ENCODE measurements around the gene CRELD2.

Gene CRELD2

DNA sequence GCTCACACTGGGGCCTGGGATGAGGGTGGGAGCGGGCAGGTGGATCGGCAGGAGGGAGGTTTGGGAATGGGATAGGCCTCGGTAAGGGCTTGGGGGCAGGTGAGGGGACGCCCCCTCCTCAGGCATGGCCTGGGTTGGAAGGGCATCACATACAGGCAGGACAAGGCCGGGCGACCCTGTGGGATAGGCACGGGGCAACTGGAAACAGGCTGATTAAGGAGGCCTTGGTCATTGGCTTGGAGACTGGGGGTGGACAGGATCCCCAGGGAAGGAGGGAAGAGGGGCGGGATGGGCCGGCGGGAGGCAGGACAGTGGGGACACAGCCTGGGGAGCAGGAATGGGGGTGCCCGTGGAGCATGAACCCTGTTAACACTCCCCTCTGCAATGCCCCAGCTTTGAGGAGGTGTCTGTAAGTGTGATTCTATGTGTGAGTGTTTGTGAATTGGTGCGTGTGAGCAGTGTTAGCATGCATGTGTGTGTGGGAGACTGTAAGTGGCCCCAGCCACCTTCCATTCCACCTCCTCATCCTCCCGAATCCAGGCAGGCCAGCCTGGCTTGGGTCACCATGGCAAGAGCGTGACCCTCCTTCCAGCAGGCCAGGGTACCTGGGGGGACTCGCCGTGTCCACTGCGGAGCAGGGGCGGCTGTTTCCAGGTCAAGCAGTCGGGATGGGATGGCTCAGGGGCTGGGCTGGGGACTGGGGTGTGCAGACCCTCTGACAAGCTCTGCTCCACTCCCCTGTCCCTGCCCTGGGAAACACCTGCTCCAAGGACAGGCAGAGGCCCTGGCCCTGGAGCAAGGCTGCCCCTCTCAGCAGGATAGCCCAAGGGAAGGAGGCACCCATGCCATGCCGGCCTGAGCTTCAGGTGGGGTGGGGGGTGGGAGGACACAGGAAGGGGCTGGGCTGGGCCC, 38.7 kb downstream of the CRELD2 start:
- Histone ChIP-seq H3K27ac (no peak overlapping the region), H3K4me3 (ENCODE audit: low read depth, low read length) (no peak overlapping the region)
- TF ChIP-seq, protein P1, sequence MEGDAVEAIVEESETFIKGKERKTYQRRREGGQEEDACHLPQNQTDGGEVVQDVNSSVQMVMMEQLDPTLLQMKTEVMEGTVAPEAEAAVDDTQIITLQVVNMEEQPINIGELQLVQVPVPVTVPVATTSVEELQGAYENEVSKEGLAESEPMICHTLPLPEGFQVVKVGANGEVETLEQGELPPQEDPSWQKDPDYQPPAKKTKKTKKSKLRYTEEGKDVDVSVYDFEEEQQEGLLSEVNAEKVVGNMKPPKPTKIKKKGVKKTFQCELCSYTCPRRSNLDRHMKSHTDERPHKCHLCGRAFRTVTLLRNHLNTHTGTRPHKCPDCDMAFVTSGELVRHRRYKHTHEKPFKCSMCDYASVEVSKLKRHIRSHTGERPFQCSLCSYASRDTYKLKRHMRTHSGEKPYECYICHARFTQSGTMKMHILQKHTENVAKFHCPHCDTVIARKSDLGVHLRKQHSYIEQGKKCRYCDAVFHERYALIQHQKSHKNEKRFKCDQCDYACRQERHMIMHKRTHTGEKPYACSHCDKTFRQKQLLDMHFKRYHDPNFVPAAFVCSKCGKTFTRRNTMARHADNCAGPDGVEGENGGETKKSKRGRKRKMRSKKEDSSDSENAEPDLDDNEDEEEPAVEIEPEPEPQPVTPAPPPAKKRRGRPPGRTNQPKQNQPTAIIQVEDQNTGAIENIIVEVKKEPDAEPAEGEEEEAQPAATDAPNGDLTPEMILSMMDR (IDR thresholded peaks at IDR 0.05; ENCODE audit: low read depth, low read length, missing control alignments) = no peak

DNA sequence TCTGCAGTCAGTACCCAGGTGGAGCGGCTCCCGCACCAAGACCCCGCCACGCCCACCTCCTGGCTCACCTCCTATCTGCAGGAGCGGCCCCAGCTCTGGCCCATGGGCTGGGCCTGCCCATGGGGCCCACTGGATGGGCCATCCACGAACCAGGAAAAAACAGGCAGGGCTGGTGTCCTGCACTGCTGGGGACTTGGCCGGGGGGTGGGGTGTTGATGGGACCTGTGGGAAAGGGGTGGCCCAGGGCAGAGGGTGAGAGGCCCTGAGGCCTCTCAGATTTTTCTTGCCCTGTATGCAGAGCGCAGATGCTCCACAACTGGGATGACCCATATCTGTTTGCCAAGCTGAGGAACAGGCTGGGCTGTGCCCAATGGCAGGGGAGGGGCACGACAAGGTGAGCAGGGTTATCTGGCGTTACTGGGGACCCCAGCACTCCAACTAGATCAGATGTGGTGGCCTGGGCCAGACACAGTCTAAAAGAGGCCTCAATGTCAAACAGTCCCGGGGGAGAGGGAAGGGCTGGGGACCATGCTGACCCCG, 39.5 kb downstream of the CRELD2 start:
- no peak for DNase-seq
- TF ChIP-seq, protein P1 (IDR thresholded peaks at IDR 0.05; ENCODE audit: low read depth, low read length, missing control alignments) = no peak
- Histone ChIP-seq H3K36me3 (replicated peaks) (peaks cover 9% of the 10 kb centered on the region), H3K4me3 (ENCODE audit: low read depth, low read length) (no peak overlapping the region), H3K27ac (no peak overlapping the region), H3K27me3 (replicated peaks) (no peaks in the 10 kb centered on the region)
- in situ Hi-C loops (cut with HindIII; ENCODE audit: low pct_ligation_motif_present, low sequenced_read_pairs) = no loop called here

More for the DNA sequence above, 38.7 kb downstream of the CRELD2 start:
- in situ Hi-C loops (cut with HindIII; ENCODE audit: low pct_ligation_motif_present, low sequenced_read_pairs) = no loop called here
- H3K36me3 ChIP-seq (replicated peaks) = peaks cover 4% of the 10 kb centered on the region
- DNase-seq = no peak
- no peaks in the 10 kb centered on the region for H3K27me3 ChIP-seq (replicated peaks)

DNA sequence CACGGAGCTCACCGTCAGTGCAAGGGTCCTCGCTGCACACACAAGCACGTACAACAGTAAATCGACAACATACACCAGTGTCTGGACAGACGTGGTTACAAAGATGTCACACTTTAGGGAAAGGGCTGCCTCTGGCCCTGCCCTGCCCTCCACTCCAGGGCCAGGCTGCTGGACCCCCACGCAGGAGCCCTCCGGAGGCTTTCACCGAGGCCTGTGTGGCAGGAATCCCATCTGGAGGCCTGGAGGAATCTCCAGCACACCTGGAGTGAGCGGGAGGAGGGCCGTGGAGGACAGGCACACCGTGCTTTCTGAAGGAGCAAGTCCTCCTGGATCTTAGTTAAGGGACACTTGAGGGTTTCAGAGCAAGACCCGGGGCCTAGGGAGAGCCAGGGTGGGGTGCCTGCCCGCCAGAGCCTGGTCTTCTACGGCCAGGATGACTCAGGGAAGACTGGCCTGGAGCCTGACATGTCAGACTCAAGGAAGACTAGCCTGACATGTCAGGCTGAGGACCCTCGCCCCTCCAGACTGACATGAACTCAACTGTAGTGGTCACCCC, 40.0 kb downstream of the CRELD2 start:
- no peaks in the 10 kb centered on the region for H3K27me3 ChIP-seq (replicated peaks)
- in situ Hi-C loops (cut with HindIII; ENCODE audit: low pct_ligation_motif_present, low sequenced_read_pairs) = no loop called here
- DNase-seq = no peak
- H3K4me3 ChIP-seq (ENCODE audit: low read depth, low read length) = no peak overlapping the region
- peaks cover 14% of the 10 kb centered on the region for H3K36me3 ChIP-seq (replicated peaks)
- TF ChIP-seq, protein P1 (IDR thresholded peaks at IDR 0.05; ENCODE audit: low read depth, low read length, missing control alignments) = no peak
- H3K27ac ChIP-seq = no peak overlapping the region

DNA sequence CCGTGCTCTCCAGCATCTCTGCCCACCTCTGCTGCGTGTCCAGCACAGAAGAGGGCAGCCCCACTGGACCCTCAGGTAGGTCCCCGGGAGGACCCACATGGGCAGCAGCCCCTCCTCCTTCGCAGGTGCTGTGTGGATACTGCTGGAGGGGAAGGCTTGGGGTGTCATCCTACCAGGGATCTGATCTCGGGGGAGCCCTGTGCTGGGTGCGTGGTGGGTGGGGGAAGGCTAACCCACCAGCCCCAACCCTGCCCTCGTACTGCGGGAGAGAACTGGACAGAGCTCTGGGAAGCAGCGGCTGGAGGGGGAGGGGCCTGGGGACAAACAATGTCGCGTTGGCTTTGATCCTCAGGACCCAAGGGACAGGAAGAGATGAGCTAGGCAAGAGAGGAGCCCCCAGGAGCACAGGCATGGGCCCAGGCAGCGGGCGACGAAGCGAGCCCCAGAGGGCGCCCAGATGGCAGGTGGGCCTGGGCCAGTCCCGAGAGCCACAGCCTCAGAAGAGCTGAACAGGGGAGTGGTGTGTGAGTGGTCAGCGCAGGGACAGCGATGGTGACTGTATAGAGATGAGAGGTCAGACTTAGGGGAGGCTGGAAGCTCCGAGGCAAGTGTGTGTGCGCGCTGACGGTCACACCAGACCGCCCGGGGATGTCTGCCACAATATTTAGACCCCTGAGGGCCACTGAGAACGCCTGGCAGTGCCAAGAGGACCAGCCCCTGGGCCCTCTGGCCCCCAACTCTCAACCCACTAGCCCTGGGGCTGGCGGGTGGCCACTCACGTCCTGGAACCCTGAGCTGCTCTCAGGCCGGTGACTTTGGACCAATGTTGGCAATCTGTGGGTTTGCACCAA, 40.7 kb downstream of the CRELD2 start:
- Histone ChIP-seq H3K36me3 (replicated peaks) (peaks cover 16% of the 10 kb centered on the region), H3K27me3 (replicated peaks) (no peaks in the 10 kb centered on the region), H3K4me3 (ENCODE audit: low read depth, low read length) (no peak overlapping the region), H3K27ac (no peak overlapping the region)
- in situ Hi-C loops (cut with HindIII; ENCODE audit: low pct_ligation_motif_present, low sequenced_read_pairs) = no loop called here
- TF ChIP-seq, protein P1 (IDR thresholded peaks at IDR 0.05; ENCODE audit: low read depth, low read length, missing control alignments) = no peak
- DNase-seq = peak; percentile 11

DNA sequence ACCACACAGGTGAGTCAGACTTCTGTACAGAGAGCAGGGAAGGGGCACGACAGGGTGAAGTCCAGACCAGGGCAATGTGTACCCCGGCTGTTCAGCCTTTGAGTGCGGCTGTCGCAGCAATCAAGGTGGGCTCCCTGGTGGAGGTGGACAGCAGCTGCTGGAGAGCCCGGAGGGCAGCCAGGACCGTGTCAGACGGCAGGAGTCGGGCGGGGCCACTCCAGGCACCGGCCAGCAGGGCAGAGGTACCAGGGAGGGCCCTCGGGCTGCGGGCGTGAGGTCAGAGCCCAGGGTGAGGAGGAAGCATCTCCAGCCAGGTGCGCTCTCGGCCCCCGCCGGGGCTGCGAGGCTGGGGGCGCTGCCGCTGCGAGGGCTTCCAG, 41.3 kb downstream of the CRELD2 start:
- H3K36me3 ChIP-seq (replicated peaks) = peaks cover 18% of the 10 kb centered on the region
- no peak for DNase-seq
- in situ Hi-C loops (cut with HindIII; ENCODE audit: low pct_ligation_motif_present, low sequenced_read_pairs) = no loop called here
- H3K4me3 ChIP-seq (ENCODE audit: low read depth, low read length) = peak overlapping the region; percentile 70
- H3K27ac ChIP-seq = peak overlapping the region; percentile 91
- TF ChIP-seq, protein P1 (IDR thresholded peaks at IDR 0.05; ENCODE audit: low read depth, low read length, missing control alignments) = no peak
- H3K27me3 ChIP-seq (replicated peaks) = no peaks in the 10 kb centered on the region

Data from brain microvascular endothelial cell (primary cell).